Nephron progenitor cell (in vitro differentiated cells): ENCODE results near the gene CERS6.

Experiments
- DNase-seq: peaks from one replicate; pipeline ENCODE4 v3.0.0; 2021
- H3K27ac Mint-ChIP-seq: 2 replicates; pipeline ENCODE4 v1.8.0; 2021; ENCODE audit warnings: mild to moderate bottlenecking, moderate library complexity, mixed read lengths
- H3K27me3 Mint-ChIP-seq: 2 replicates; pipeline ENCODE4 v1.8.0; 2021; ENCODE audit warnings: mild to moderate bottlenecking, low read depth, mixed read lengths; ENCODE audit not compliant: poor library complexity
- H3K36me3 Mint-ChIP-seq: 2 replicates; pipeline ENCODE4 v1.8.0; 2021; ENCODE audit warnings: low read depth, mixed read lengths
- H3K4me1 Mint-ChIP-seq: 2 replicates; pipeline ENCODE4 v1.8.0; 2021; ENCODE audit warnings: mixed read lengths
- H3K4me3 Mint-ChIP-seq: 2 replicates; pipeline ENCODE4 v1.8.0; 2021; ENCODE audit warnings: mild to moderate bottlenecking, moderate library complexity, mixed read lengths
- H3K9me3 Mint-ChIP-seq: 2 replicates; pipeline ENCODE4 v1.8.0; 2021; ENCODE audit warnings: mild to moderate bottlenecking, moderate library complexity, mixed read lengths
- TF ChIP-seq, protein P1 (sequence below): fragments of 200-600 bp; sonication (generic); IDR thresholded peaks from 2 replicates; pipeline ENCODE4 v1.5.0; 2021; ENCODE audit warnings: antibody characterized with exemption

Gene CERS6

DNA sequence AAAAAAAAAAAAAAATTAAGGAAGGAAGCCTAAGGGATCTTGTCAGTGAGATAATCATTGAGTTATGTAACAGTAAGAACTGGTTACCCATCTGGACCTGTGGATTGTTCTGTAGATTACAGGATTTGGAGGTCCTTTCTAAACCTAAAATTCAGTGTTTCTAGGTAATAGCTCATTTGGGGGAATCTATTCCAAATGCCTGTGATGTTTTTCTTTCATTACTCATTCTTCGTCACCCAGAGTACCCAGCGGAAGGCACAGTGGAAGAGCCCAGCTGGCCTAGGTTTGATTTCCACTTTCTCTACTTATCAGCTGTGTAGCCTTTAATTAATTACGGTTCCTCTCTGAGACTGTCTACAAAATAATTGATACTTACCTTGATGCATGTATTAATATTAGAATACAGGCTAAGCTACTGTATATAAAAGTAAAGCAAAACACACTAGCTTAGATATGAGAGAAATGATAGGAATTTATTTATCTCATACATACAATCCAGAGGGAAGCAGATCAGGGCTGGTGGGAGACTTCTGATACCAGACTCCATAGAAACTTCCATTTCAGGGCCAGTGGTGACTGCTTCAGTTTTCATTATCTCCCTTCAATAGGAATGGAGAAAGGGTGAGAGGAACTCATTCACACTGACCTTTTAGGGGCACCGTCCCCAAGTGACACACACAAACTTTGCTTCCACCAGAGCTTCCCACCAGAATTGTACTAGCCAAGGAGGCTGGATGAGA, 230.6 kb downstream of the CERS6 start:
- peaks cover 31% of the 10 kb centered on the region for H3K4me1 Mint-ChIP-seq
- no peak for DNase-seq
- H3K27me3 Mint-ChIP-seq, result peaks cover 3% of the 10 kb centered on the region
- no peak overlapping the region for H3K4me3 Mint-ChIP-seq
- TF ChIP-seq, protein P1, sequence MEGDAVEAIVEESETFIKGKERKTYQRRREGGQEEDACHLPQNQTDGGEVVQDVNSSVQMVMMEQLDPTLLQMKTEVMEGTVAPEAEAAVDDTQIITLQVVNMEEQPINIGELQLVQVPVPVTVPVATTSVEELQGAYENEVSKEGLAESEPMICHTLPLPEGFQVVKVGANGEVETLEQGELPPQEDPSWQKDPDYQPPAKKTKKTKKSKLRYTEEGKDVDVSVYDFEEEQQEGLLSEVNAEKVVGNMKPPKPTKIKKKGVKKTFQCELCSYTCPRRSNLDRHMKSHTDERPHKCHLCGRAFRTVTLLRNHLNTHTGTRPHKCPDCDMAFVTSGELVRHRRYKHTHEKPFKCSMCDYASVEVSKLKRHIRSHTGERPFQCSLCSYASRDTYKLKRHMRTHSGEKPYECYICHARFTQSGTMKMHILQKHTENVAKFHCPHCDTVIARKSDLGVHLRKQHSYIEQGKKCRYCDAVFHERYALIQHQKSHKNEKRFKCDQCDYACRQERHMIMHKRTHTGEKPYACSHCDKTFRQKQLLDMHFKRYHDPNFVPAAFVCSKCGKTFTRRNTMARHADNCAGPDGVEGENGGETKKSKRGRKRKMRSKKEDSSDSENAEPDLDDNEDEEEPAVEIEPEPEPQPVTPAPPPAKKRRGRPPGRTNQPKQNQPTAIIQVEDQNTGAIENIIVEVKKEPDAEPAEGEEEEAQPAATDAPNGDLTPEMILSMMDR, result no peak
- H3K9me3 Mint-ChIP-seq, result no peaks in the 10 kb centered on the region
- H3K36me3 Mint-ChIP-seq, result peaks cover 6% of the 10 kb centered on the region
- no peak overlapping the region for H3K27ac Mint-ChIP-seq

DNA sequence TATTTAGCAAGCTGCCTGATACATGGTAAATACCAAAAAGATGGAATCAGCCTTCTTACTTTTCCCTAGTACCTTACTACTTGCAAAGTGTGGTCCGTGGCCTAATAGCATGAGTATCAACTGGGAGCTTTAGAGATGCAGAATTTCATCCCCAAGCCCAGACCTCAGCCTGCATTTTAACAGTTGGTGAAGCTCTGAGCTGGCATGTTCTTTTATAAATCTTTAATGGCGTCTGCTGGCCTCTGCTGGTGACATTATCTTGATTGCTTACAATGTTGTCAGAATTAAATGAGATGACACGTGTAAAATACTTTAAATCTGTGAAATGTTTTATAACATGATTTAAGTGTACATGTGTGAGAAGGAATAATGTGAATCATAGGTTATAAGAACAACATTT, 231.2 kb downstream of the CERS6 start:
- TF ChIP-seq, protein P1, result no peak
- no peaks in the 10 kb centered on the region for H3K9me3 Mint-ChIP-seq
- no peak overlapping the region for H3K27ac Mint-ChIP-seq
- no peak for DNase-seq
- peaks cover 31% of the 10 kb centered on the region for H3K4me1 Mint-ChIP-seq
- no peak overlapping the region for H3K4me3 Mint-ChIP-seq
- peaks cover 9% of the 10 kb centered on the region for H3K36me3 Mint-ChIP-seq
- H3K27me3 Mint-ChIP-seq, result peaks cover 3% of the 10 kb centered on the region

DNA sequence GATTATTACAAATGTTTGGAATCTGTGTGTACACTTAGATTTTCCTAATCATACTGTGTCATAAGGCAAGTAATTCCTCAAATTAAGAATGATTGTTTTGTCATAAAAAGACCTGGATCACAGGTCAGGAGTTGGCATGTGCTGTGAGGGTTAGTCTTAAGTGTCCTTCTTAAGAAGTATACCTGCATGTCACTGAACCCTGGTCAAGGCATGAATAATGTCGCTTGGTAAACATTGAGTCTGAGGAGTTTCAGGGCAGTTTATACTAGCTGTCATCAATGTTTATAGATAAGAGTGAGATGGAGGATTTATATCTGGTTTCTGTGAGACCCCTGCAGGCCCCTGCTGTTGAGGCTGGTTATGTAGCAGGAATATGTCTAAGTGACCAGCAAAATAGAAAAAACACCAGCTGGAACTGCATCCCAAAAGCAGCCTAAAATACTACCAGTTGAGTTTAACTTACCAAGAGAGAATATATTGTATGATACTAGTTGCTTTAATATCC, 234.4 kb downstream of the CERS6 start:
- Mint-ChIP-seq H3K4me1 (peaks cover 34% of the 10 kb centered on the region), H3K9me3 (no peaks in the 10 kb centered on the region), H3K27ac (no peak overlapping the region), H3K27me3 (peaks cover 6% of the 10 kb centered on the region), H3K4me3 (no peak overlapping the region), H3K36me3 (peaks cover 16% of the 10 kb centered on the region)
- DNase-seq, result no peak
- TF ChIP-seq, protein P1, result no peak

DNA sequence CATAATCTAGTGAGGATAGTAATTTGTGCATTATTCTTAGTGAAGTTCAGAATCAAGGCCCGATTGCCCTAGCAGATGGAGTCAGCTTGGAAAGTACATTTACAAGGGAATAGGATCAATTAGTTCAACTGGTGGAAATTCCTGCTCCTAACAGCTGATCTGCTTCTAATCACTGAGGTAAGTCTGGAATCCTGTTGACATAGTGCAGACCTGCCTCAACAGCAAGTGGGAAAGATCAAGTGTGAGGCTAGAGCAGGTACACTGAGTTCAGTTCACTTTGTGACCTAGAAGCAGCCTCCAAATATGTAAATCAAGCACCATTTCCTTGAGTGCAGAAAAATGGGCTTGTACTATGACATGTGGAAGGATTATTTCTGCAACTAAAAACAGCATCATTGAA, 235.1 kb downstream of the CERS6 start:
- DNase-seq, result no peak
- TF ChIP-seq, protein P1, result no peak
- Mint-ChIP-seq H3K4me1 (peaks cover 29% of the 10 kb centered on the region), H3K27ac (no peak overlapping the region), H3K27me3 (peaks cover 5% of the 10 kb centered on the region), H3K36me3 (peaks cover 24% of the 10 kb centered on the region), H3K4me3 (no peak overlapping the region), H3K9me3 (no peaks in the 10 kb centered on the region)

DNA sequence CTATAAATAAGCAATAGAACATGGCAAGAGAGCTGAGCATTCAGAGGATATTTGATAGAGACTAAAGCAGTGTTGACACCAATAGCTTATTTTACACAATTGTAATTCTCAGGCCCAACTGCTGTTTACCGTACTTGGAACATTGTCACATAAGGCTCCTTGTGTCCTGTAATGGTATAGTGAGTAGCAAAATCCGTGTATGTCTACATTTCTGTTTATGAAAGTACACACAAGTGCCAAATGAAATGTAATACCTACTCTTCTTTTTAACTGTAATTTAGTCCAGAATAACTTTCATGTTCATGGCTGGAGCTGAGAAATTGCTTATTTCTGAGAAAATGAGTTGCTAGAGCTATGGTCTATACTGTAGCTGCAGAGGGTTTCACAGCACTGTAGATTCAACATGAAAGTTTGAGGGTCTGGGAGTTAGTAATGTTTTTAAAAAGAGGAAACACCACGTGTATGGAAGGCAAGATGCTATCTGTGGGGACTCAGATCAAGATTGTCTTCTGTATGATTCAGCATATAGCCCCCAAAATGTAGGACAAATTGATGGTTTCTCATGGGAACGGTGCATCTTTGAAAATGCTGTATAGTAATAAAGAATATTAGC, 236.2 kb downstream of the CERS6 start:
- Mint-ChIP-seq H3K27me3 (peaks cover 5% of the 10 kb centered on the region), H3K9me3 (peaks cover 2% of the 10 kb centered on the region), H3K27ac (no peak overlapping the region), H3K4me1 (peaks cover 23% of the 10 kb centered on the region), H3K4me3 (no peak overlapping the region), H3K36me3 (peaks cover 33% of the 10 kb centered on the region)
- DNase-seq, result no peak
- TF ChIP-seq, protein P1, result no peak
